ENCODE results near the gene OR52J3.

OR52J3 gene

GRCh38 chr11:5011254-5011653 lies 35.1 kb upstream of the OR52J3 start:
- no peak for TF ChIP-seq GABPA (IDR thresholded peaks at IDR 0.05; ENCODE audit: low read depth)
- TF ChIP-seq SPI1 (IDR thresholded peaks at IDR 0.05; ENCODE audit: borderline replicate concordance, low read depth) = no peak
- DNase-seq (ENCODE audit: low read depth in 1 of 2, low spot score in 1 of 2) = no peak
- no peak overlapping the region for H3K4me3 ChIP-seq (replicated peaks; ENCODE audit: insufficient read depth, low read length)

GRCh38 chr11:5013012-5013411 lies 33.3 kb upstream of the OR52J3 start:
- TF ChIP-seq CTCF (IDR thresholded peaks at IDR 0.05; ENCODE audit: insufficient read depth, low read length) = no peak
- no peak for TF ChIP-seq POLR2AphosphoS5 (IDR thresholded peaks at IDR 0.05; ENCODE audit: low read depth)
- TF ChIP-seq SPI1 (IDR thresholded peaks at IDR 0.05; ENCODE audit: borderline replicate concordance, low read depth) = no peak
- TF ChIP-seq REST (IDR thresholded peaks at IDR 0.05; ENCODE audit: insufficient replicate concordance, low read depth) = no peak
- no peak for TF ChIP-seq GABPA (IDR thresholded peaks at IDR 0.05; ENCODE audit: low read depth)
- H3K4me3 ChIP-seq (replicated peaks; ENCODE audit: insufficient read depth, low read length) = no peak overlapping the region
- H3K27ac ChIP-seq (replicated peaks) = no peak overlapping the region
- no peak for DNase-seq (ENCODE audit: low read depth in 1 of 2, low spot score in 1 of 2)
- H3K27me3 ChIP-seq (ENCODE audit: insufficient read depth, poor library complexity, severe bottlenecking) = no peaks in the 10 kb centered on the region

More at GRCh38 chr11:5011254-5011653, 35.1 kb upstream of the OR52J3 start:
- Histone ChIP-seq H3K27me3 (ENCODE audit: insufficient read depth, poor library complexity, severe bottlenecking) (no peaks in the 10 kb centered on the region), H3K27ac (replicated peaks) (no peak overlapping the region)

- Histone ChIP-seq H3K27me3 (ENCODE audit: insufficient read depth, poor library complexity, severe bottlenecking) (no peaks in the 10 kb centered on the region), H3K4me3 (replicated peaks; ENCODE audit: insufficient read depth, low read length) (no peak overlapping the region), H3K27ac (replicated peaks) (no peak overlapping the region)
- no peak for DNase-seq (ENCODE audit: low read depth in 1 of 2, low spot score in 1 of 2)
- TF ChIP-seq GABPA (IDR thresholded peaks at IDR 0.05; ENCODE audit: low read depth) = no peak
- TF ChIP-seq REST (IDR thresholded peaks at IDR 0.05; ENCODE audit: insufficient replicate concordance, low read depth) = no peak
These were observed 24.3 kb upstream of the OR52J3 start for GRCh38 chr11:5021996-5022395.

GRCh38 chr11:5036669-5037068 lies 9.7 kb upstream of the OR52J3 start:
- TF ChIP-seq CTCF (IDR thresholded peaks at IDR 0.05; ENCODE audit: insufficient read depth, low read length) (no peak), SPI1 (IDR thresholded peaks at IDR 0.05; ENCODE audit: borderline replicate concordance, low read depth) (no peak), POLR2AphosphoS5 (IDR thresholded peaks at IDR 0.05; ENCODE audit: low read depth) (no peak)
- Histone ChIP-seq H3K27ac (replicated peaks) (no peak overlapping the region), H3K27me3 (ENCODE audit: insufficient read depth, poor library complexity, severe bottlenecking) (no peaks in the 10 kb centered on the region), H3K4me3 (replicated peaks; ENCODE audit: insufficient read depth, low read length) (no peak overlapping the region)
- no peak for DNase-seq (ENCODE audit: low read depth in 1 of 2, low spot score in 1 of 2)

- no peak for TF ChIP-seq REST (IDR thresholded peaks at IDR 0.05; ENCODE audit: insufficient replicate concordance, low read depth)
- no peak for TF ChIP-seq GABPA (IDR thresholded peaks at IDR 0.05; ENCODE audit: low read depth)
- no peak for TF ChIP-seq CTCF (IDR thresholded peaks at IDR 0.05; ENCODE audit: insufficient read depth, low read length)
- no peak for TF ChIP-seq POLR2AphosphoS5 (IDR thresholded peaks at IDR 0.05; ENCODE audit: low read depth)
- TF ChIP-seq SPI1 (IDR thresholded peaks at IDR 0.05; ENCODE audit: borderline replicate concordance, low read depth) = no peak
- H3K27ac ChIP-seq (replicated peaks) = no peak overlapping the region
- H3K4me3 ChIP-seq (replicated peaks; ENCODE audit: insufficient read depth, low read length) = no peak overlapping the region
- no peak for DNase-seq (ENCODE audit: low read depth in 1 of 2, low spot score in 1 of 2)
- no peaks in the 10 kb centered on the region for H3K27me3 ChIP-seq (ENCODE audit: insufficient read depth, poor library complexity, severe bottlenecking)
These were observed 8.4 kb upstream of the OR52J3 start for GRCh38 chr11:5037926-5038325.
